ENCODE measurements around the gene SMYD3. TPM values are rescaled to one million over a fixed set of nuclear protein-coding genes. Genes with fewer than 3 reads are reported as not detected.

The SMYD3 gene
- total and polyA plus RNA-seq, 9 of the 15 experiments (the other 6 are each of a cell fraction or from before 2014, with no cell fraction given) = 128 to 440 (median 197) TPM

- no peaks in the 10 kb centered on the region for H3K27me3 ChIP-seq (ENCODE audit: control insufficient read depth in 2 of 2, insufficient read depth in 2 of 2, low read length in 2 of 2)
These were observed 235.6 kb downstream of the SMYD3 start for GRCh38 chr1:246271516-246271915.

More at GRCh38 chr1:246271516-246271915, 235.6 kb downstream of the SMYD3 start:
- intact Hi-C loops (cut with micrococcal nuclease) (no loop called here), in situ Hi-C loops (cut with MboI) (loop anchor here (10.0 kb wide), 1 partner anchor 1117 kb away; the partner anchor contains the start of gene KIF26B)
- ATAC-seq = no peak
- H3K4me3 ChIP-seq = no peak overlapping the region
- H3K4me1 ChIP-seq (replicated peaks in 1 of 2; ENCODE audit: control insufficient read depth in 2 of 2, insufficient read depth in 2 of 2, low read length in 2 of 2) = peaks cover 0 to 5% of the 10 kb centered on the region in 2 experiments; a peak in 2 of 5 replicates
- DNase-seq (ENCODE audit: extremely low read depth in 1 of 4, low spot score in 3 of 4) = no peak
- no peak for TF ChIP-seq ZNF274 (IDR thresholded peaks at IDR 0.05; ENCODE audit: borderline replicate concordance, low read depth, low read length)
- no peak for TF ChIP-seq BCOR (IDR thresholded peaks at IDR 0.05)
- no peak for TF ChIP-seq ZKSCAN3 (CRISPR knock-in tag; IDR thresholded peaks at IDR 0.05)
- no peak for TF ChIP-seq TRIM25 (IDR thresholded peaks at IDR 0.05; ENCODE audit: borderline replicate concordance)
- no peak for TF ChIP-seq SP1 (CRISPR knock-in tag; IDR thresholded peaks at IDR 0.05)
- no peak for TF ChIP-seq BRD9 (IDR thresholded peaks at IDR 0.05; ENCODE audit: low read depth, partially characterized antibody)
- TF ChIP-seq ZNF134 (CRISPR knock-in tag; conservative IDR thresholded peaks at IDR 0.05) = no peak
- no peak for TF ChIP-seq STAT5B (CRISPR knock-in tag; IDR thresholded peaks at IDR 0.05)
- TF ChIP-seq ZNF174 (CRISPR knock-in tag; IDR thresholded peaks at IDR 0.05) = no peak
- no peak for TF ChIP-seq GTF2A2 (tag; IDR thresholded peaks at IDR 0.05)
- H3K9ac ChIP-seq (ENCODE audit: insufficient read depth in 1 of 2, low read depth in 2 of 2, low read length in 2 of 2) = no peak overlapping the region
- BruUV-seq (replicated peaks) = no TSS peak
- no peaks in the 10 kb centered on the region for H4K20me1 ChIP-seq (replicated peaks; ENCODE audit: control insufficient read depth, insufficient read depth, low read length)
- H3K36me3 ChIP-seq (ENCODE audit: control insufficient read depth, insufficient read depth, low read length) = no peaks in the 10 kb centered on the region
- H3K79me2 ChIP-seq (ENCODE audit: control insufficient read depth, insufficient read depth, low read length) = no peaks in the 10 kb centered on the region
- no peak overlapping the region for H2AFZ ChIP-seq (ENCODE audit: low read depth, low read length)
- ChIA-PET CTCF (ENCODE audit: low intra/inter-chr PET ratio) (no interaction called here), POLR2A (no interaction called here)
- FAIRE-seq = no peak
- H3K9me3 ChIP-seq (replicated peaks; ENCODE audit: control insufficient read depth, insufficient read depth, low read depth, low read length) = no peaks in the 10 kb centered on the region
- no peaks in the 10 kb centered on the region for H3K9me1 ChIP-seq (ENCODE audit: control insufficient read depth, insufficient read depth, low read length)
- no peak overlapping the region for H3K4me2 ChIP-seq (ENCODE audit: insufficient read depth, low read length)
- no peak overlapping the region for H3K27ac ChIP-seq (ENCODE audit: extremely low read depth, low read depth, low read length)
- 68% methylated on average over 4 of the region's 4 CpGs for WGBS (ENCODE audit: insufficient coverage, low coverage, missing lambda C conversion rate)

All from K562 (cell line).